ENCODE measurements around the gene KCND3. TPM values are rescaled to one million over a fixed set of nuclear protein-coding genes. Genes with fewer than 3 reads are reported as not detected.

KCND3 gene
- total RNA-seq, 3 donors from 2014 or later (not counting 1 experiment from before 2014, with no cell fraction given), result 0.07 to 0.16 TPM; not detected in 1

- no peak for TF ChIP-seq CTCF (IDR thresholded peaks at IDR 0.05)
- H3K4me3 Mint-ChIP-seq, result no peak overlapping the region
- H3K27ac Mint-ChIP-seq, result no peak overlapping the region
- no peaks in the 10 kb centered on the region for H3K36me3 Mint-ChIP-seq
- intact Hi-C loops (cut with micrococcal nuclease), result no loop called here
- 83% methylated on average over 7 of the region's 8 CpGs for WGBS (ENCODE audit: insufficient coverage)
- H3K27me3 ChIP-seq (ENCODE audit: control insufficient read depth, insufficient read depth, low read length), result no peaks in the 10 kb centered on the region
- H3K27me3 Mint-ChIP-seq (ENCODE audit: low read depth in 2 of 2), result peaks cover 20 to 60% of the 10 kb centered on the region in 2 donors
- DNase-seq (no peak), ATAC-seq (no peak)
- H3K9me3 Mint-ChIP-seq, result no peaks in the 10 kb centered on the region
- H3K36me3 ChIP-seq (ENCODE audit: control insufficient read depth, insufficient read depth, low read length), result no peaks in the 10 kb centered on the region
- no peak overlapping the region for H3K4me3 ChIP-seq (ENCODE audit: low read length)
- no peaks in the 10 kb centered on the region for H3K4me1 Mint-ChIP-seq
- no peaks in the 10 kb centered on the region for H3K4me1 ChIP-seq (ENCODE audit: control insufficient read depth, insufficient read depth, low read length)
- H3K9me3 ChIP-seq (ENCODE audit: control insufficient read depth, insufficient read depth, low read length), result no peaks in the 10 kb centered on the region
- no peak overlapping the region for H3K27ac ChIP-seq (ENCODE audit: low read length)
These were observed 28.5 kb downstream of the KCND3 start for GRCh38 chr1:111961016-111961415.

GRCh38 chr1:111959436-111959835 lies 30.0 kb downstream of the KCND3 start:
- Mint-ChIP-seq H3K4me3 (no peak overlapping the region), H3K4me1 (no peaks in the 10 kb centered on the region), H3K9me3 (no peaks in the 10 kb centered on the region), H3K27me3 (ENCODE audit: low read depth in 2 of 2) (peaks cover 15 to 47% of the 10 kb centered on the region in 2 donors), H3K27ac (no peak overlapping the region), H3K36me3 (no peaks in the 10 kb centered on the region)
- Histone ChIP-seq H3K27me3 (ENCODE audit: control insufficient read depth, insufficient read depth, low read length) (no peaks in the 10 kb centered on the region), H3K9me3 (ENCODE audit: control insufficient read depth, insufficient read depth, low read length) (no peaks in the 10 kb centered on the region), H3K4me3 (ENCODE audit: low read length) (no peak overlapping the region), H3K36me3 (ENCODE audit: control insufficient read depth, insufficient read depth, low read length) (no peaks in the 10 kb centered on the region), H3K27ac (ENCODE audit: low read length) (no peak overlapping the region), H3K4me1 (ENCODE audit: control insufficient read depth, insufficient read depth, low read length) (no peaks in the 10 kb centered on the region)
- no peak for DNase-seq
- 74% methylated on average over 4 of the region's 4 CpGs for WGBS (ENCODE audit: insufficient coverage)
- intact Hi-C loops (cut with micrococcal nuclease), result no loop called here
- ATAC-seq, result no peak
- TF ChIP-seq CTCF (IDR thresholded peaks at IDR 0.05), result no peak

GRCh38 chr1:111958851-111959250 lies 30.6 kb downstream of the KCND3 start:
- intact Hi-C loops (cut with micrococcal nuclease), result no loop called here
- Mint-ChIP-seq H3K4me3 (no peak overlapping the region), H3K9me3 (no peaks in the 10 kb centered on the region), H3K27ac (no peak overlapping the region), H3K36me3 (no peaks in the 10 kb centered on the region), H3K4me1 (no peaks in the 10 kb centered on the region), H3K27me3 (ENCODE audit: low read depth in 2 of 2) (peaks cover 15 to 47% of the 10 kb centered on the region in 2 donors)
- Histone ChIP-seq H3K4me1 (ENCODE audit: control insufficient read depth, insufficient read depth, low read length) (no peaks in the 10 kb centered on the region), H3K9me3 (ENCODE audit: control insufficient read depth, insufficient read depth, low read length) (no peaks in the 10 kb centered on the region), H3K4me3 (ENCODE audit: low read length) (no peak overlapping the region), H3K27me3 (ENCODE audit: control insufficient read depth, insufficient read depth, low read length) (no peaks in the 10 kb centered on the region), H3K36me3 (ENCODE audit: control insufficient read depth, insufficient read depth, low read length) (no peaks in the 10 kb centered on the region), H3K27ac (ENCODE audit: low read length) (no peak overlapping the region)
- WGBS (ENCODE audit: insufficient coverage), result 94% methylated on average over 5 of the region's 6 CpGs
- no peak for DNase-seq
- ATAC-seq, result no peak
- no peak for TF ChIP-seq CTCF (IDR thresholded peaks at IDR 0.05)

- Mint-ChIP-seq H3K4me3 (no peak overlapping the region), H3K27me3 (ENCODE audit: low read depth in 2 of 2) (peaks cover 15 to 48% of the 10 kb centered on the region in 2 donors), H3K27ac (no peak overlapping the region), H3K36me3 (no peaks in the 10 kb centered on the region), H3K4me1 (no peaks in the 10 kb centered on the region), H3K9me3 (no peaks in the 10 kb centered on the region)
- Histone ChIP-seq H3K4me1 (ENCODE audit: control insufficient read depth, insufficient read depth, low read length) (no peaks in the 10 kb centered on the region), H3K4me3 (ENCODE audit: low read length) (no peak overlapping the region), H3K27me3 (ENCODE audit: control insufficient read depth, insufficient read depth, low read length) (no peaks in the 10 kb centered on the region), H3K36me3 (ENCODE audit: control insufficient read depth, insufficient read depth, low read length) (no peaks in the 10 kb centered on the region), H3K27ac (ENCODE audit: low read length) (no peak overlapping the region), H3K9me3 (ENCODE audit: control insufficient read depth, insufficient read depth, low read length) (no peaks in the 10 kb centered on the region)
- ATAC-seq (no peak), DNase-seq (no peak)
- 83% methylated on average over 3 of the region's 3 CpGs for WGBS (ENCODE audit: insufficient coverage)
- TF ChIP-seq CTCF (IDR thresholded peaks at IDR 0.05), result no peak
- intact Hi-C loops (cut with micrococcal nuclease), result no loop called here
These were observed 31.4 kb downstream of the KCND3 start for GRCh38 chr1:111958075-111958474.

Data from natural killer cell (primary cell).